CD4-positive, alpha-beta T cell treated with Interleukin-2 at 100 ng/mL for 4 hours (primary cell): ENCODE results near the gene ANKRD65.
"Not testable (repeated sequence)": the region's sequence is repeated elsewhere in the genome, so short reads cannot be mapped to it uniquely, and the experiment has no call there.

ENCODE experiments used
- DNase-seq: peaks from one replicate; pipeline ENCODE4 v3.0.0-alpha.2; 2020; ENCODE audit warnings: low spot score

The ANKRD65 gene

GRCh38 chr1:1370094-1370493 lies 51.0 kb downstream of the ANKRD65 start:
- not testable (repeated sequence) for DNase-seq
